Activated CD4-positive, alpha-beta T cell treated with anti-CD3 and anti-CD28 coated beads for 24 hours (primary cell): Measurements from ENCODE around the gene SH2D5.
"Not testable (repeated sequence)": the region's sequence is repeated elsewhere in the genome, so short reads cannot be mapped to it uniquely, and the experiment has no call there.

Source experiments
- DNase-seq, 2 donors: peaks; one replicate each; pipeline ENCODE4 v3.0.0-alpha.2; 2020; ENCODE audit warnings: low read depth in 2 of 2

Gene SH2D5

DNA sequence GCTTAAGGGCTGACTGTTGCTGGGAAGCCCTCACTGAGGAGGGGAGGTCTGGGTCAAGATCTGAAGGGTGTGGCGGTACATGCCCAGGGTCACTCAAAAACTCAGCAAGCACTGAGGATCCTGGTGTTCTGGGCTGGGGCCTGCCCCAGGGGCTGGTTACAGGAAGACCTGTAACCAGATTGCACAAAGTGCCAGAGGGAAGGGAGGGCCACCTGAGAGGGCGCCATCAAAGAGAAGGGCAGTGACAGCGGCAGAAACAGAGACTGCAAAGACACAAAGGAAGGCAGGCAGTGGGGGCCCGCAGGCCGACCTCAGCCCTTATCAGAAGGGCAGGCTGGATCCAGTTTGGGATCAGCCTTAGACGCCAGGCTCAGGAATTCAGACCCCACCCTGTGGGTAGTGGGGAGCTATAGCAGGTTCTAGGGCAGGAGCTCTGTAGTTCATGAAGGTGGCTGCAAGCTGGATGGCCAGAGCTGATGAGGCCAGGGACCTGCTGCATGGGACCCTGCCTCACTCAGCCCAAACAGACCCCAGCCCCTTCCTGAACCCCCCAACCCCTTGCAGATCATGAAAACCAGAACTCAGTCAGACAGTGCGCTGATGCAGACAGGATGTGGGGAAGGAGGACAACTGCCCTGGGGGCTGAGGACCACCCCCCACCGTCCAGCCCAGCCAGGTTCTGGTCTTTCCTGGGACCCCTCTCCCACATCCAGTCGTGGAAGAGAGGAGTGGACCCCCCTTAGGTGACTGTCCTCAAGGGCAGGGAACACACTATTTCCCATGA, 3.9 kb downstream of the SH2D5 start:
- no peak for DNase-seq

DNA sequence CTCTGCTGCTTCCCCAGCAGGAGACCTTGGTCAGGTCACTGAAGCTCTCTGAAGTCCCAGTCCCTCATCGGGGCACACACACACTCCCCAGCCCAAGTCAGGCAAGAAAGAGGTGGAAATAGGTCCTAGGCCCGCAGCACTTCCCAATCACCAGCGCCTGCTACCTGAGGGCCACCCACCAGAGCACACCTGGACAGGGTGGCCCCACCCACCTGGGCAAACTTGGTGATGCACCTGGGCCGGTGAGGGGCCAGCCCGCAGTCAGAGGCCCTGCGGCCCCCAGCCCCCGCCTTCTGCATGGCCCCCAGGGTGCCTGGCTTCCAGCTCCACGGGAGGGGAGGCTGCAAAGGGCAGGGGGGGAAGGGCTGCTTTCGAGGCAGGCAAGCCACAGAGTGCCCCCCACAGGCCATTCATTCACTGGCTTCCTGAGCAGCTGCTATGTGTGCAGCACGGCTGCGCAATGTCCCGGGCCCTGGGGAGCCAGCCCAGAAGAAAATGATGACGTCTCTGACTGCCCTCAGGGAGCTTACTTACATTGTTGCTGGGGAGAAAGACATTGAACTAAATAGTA, 4.7 kb downstream of the SH2D5 start:
- no peak for DNase-seq

DNA sequence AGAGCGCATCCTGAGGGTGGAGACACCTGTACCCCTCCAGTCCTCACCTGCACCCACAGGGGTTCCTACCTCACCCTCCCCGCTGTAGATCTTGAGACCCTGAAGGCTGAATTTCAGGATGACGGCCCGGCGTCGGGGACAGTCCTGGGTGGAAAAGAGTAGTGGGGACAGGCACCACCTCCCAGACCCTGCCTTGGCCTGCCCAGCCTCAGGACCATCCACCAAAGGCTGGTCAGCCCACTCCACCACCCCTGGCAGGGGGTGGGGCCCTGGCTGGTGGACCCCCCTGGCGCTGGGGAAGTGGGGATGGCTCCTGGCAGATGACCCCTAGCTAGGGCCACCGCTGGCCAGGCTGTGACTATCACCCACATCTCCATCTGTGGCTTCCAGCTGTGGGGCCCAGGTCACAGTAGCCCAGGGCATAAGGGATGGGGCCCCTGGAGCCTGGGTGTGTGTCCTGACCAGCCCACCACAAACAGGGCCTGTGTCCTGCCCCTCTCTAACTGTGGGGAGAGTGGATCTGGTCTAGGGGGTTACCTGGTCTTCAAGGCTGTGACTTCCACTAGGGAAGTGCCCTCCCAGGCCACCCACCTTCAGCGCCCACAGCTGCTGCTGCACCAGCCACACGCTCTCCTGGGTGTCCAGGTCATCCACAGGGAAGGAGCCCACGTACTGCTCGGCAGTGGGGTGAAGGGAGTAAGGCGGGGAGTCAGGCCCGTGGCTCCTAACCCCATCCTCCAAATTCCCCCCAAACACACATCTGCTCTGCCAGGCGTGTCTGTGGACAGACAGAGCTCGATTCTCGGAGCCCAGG, 5.4 kb downstream of the SH2D5 start:
- no peak for DNase-seq

GRCh38 chr1:20726118-20726911, 6.2 kb downstream of the SH2D5 start:
- DNase-seq, result no peak

GRCh38 chr1:20725189-20726117, 7.0 kb downstream of the SH2D5 start:
- DNase-seq, result no peak

DNA sequence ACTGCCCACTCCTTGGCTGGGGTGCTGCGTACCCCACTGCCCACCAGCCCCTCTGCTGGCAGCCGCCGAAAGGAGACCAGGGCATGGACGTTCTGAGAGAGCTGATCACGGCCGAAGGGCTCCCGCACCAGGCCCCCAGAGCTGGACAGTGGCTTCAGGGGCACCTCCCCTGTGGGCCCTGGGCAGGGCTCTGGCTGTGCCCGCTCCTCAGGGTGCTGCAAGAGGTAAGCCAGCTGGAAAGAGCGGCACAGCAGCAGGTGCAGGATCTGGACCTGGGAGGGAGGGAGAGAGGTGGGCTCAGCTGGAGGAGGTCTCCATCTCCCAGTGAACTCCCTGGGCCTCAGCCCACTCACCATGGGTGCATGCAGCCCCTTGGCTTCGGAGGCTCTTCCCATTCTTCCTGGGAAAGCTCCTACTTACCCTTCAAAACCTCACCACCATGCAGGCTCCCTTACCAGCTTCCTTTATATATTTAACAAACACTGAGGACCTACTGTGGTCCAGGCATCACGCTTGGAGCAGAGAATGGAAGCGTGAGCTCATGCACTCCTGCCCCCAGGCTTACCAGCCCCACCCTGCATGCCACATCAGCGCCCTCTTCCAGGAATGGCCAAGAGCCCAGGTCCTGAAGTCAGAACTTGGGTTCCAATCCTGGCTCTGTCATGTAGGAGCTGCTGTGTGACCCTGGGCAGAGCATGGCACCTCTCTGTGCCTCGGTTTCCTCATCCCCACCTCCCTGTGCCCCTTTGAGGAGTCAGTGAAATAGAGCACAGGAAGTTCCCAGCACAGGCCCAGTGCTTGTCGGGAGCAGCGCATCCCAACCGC, 7.9 kb downstream of the SH2D5 start:
- DNase-seq, result no peak

GRCh38 chr1:20723537-20724363, 8.8 kb downstream of the SH2D5 start:
- no peak for DNase-seq

- no peak for DNase-seq
These were observed 9.4 kb downstream of the SH2D5 start for GRCh38 chr1:20723159-20723536.

DNA sequence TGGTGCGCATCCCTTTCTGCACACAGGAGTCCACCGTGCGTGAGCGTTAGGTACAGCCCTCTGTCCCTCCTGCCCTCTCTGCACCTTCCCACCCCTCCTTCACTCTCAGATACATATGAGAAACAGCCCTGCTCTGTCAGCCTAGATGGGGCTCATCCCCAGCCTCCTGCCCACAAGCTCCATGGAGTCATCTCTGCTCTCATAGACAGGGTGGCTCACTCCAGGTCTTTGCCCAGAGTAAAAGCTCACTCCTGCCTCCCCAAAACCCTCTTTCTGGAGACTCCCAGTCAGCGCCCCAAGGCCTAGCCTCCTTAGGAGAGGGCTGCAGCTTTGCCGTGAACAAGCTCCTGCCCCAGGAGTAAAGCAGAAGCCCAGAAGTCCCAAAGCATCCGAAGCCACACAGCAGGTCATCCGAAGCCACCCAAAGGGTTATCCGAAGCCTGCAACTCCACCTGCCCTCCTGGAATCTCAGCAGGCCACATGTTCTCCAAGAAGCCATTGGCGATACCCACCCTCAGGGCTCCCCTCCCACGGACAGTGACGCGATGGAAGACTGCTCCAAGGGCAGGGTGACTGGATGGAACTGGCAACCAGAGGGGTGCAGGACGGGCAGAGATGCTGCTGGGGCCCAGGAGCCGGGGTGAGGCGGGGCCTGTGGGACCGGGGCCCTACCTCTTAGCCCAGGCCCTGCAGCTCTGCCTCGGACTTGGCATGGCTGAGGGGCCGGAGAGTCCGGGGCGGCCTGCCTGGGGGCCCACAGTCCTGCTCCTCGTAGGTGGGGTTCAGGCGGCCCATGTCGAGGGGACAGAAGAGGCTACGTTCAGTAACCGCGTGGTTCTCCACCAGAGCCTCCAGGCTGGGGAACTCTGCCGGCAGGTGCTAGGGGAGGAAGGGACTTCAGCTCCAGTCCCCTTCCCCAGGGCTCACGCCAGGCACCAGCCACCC, 11.1 kb downstream of the SH2D5 start:
- DNase-seq, result no peak

- no peak for DNase-seq
These were observed 11.8 kb downstream of the SH2D5 start for GRCh38 chr1:20720631-20721091.

DNA sequence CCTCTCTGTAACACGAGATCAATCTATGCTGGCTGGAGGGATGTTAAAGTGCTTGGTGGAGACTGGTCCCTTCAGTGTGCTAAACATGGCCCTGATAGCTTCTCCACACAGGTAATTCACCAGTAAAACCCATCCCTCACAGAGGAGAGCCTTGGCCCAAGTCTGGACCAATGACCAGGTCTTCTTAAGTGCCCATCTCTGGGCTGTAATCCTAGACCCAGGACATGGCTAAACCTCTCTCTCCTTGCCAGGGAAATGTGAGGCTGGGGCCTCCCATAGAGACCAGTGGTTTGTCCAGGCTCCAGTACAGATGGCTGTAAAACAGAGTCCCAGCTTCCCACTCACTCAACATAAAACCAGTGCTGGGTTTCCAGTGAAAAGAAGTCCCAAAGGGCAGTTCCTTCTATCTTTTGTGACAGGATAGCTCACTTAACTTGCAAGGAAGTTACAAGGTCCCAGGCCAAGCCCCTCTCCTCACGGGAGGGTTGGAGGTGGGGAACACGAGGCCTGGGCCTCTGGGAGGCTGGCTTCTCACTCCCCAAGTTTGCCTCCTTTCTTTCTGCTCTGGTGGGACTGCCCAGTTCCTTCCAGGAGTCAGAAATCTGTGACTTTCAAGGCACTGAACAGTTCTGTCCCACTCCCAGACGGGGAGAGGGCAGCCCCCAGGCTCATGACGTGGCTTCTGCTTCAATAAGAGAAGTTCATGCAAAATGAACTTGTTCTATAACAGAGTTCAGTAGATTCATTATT, 12.5 kb downstream of the SH2D5 start:
- no peak for DNase-seq

DNA sequence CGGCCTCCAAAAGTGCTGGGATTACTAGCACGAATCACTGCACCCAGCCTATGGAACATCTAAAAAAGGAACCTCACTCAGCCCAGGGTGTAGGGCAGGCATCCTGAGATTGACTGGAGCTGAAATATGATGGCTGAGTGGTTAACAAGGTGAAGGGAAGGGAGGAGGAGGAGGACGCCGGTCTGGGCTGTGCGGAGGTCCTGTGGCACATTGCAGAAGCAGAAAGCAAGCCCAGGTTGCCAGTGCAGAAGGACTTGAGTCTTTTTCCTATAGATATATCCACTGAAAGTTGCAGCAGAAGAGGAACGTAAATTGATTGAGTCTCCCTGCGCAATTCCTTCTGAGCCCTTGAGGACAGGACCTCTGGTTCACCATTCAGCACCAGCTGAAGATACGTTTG, 13.2 kb downstream of the SH2D5 start:
- DNase-seq, result no peak

DNA sequence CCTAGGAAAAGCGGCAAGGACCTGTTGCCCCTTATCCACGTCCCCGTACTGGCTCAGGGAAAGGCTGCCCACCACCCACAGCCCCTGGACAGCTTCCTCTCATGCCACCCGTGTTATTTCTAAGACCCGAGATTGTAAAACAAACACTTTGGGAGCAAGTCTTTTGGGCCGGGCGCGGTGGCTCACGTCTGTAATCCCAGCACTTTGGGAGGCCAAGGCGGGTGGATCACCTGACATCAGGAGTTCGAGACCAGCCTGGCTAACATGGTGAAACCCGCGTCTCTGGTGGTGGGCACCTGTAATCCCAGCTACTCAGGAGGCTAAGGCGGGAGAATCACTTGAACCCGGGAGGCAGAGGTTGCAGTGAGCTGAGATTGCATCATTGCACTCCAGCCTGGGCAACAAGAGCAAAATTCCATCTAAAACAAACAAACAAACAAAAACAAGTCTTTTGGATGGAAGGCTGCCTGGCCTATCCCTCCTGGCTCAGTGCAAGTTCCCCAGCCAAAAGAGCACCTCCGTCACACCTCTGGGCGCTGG, 14.1 kb downstream of the SH2D5 start:
- DNase-seq, result not testable (repeated sequence)

DNA sequence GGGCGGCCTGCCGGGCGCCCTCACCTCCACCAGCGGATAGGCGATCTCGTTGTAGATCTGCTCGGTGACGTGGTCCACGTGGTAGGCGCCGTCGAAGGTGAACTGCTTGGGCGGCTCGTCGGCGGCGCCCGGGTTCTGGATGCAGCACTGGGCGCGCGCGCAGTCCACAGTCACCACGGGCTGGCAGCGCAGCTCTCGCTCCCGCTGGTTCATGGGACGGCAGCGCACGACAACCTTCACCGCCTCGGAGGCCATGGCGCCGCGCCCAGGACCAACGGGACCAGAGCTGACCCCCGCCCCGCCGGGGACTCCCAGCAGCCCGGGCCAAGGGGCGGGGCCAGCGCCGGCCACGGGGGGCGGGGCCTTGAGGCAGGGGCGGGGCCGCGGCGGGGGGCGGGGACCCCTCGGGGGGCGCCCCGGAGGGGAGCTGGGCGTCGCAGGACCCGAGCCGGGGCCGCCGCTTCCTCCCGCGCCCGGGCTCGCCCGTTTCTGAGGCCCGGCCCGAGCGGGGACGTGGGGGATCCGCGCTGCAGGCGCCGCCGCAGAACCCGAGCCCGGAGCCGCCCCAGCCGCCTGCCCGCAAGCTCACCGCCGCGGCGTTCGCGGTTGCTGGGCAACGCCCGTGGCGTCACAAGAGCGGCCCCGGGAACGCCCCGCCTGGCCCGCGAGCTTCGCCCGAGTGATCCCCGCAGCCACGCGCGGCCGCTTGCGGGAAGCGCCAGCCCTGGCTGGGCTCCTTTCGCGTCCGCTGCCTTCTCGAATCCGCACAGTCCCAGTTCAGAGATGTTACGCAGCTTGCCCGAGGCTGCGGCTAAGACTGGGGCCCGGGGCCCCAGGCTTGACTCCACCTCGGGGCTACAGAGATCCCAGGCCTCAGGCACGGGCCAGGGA, 14.8 kb downstream of the SH2D5 start, which contains the start of gene KIF17:
KIF17 (minus strand) TSS at position 556 of the 891 bp plus-strand sequence; CDS start at position 255, 301 bp downstream.
- peak in 1 of 2 donors; percentile 45 for DNase-seq

DNA sequence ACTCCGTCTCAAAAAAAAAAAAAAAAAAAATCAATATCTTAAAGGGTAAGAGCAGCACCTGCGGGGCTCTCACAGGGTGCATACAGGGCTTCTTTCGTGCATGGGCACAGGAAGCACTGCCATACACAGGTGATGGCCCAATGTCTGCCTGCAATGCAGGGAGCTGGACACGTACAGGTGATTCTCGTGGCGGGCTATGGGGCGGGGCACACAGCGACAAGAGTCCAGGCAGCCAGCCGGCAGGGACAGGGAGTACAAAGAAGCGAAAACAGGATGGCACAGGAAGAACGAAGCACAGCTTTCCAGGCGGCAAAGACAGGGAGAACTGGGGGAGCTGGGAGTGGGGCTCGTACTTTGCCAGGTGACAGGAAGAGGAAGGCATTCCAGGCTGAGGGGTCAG, 16.3 kb downstream of the SH2D5 start:
- no peak for DNase-seq

DNA sequence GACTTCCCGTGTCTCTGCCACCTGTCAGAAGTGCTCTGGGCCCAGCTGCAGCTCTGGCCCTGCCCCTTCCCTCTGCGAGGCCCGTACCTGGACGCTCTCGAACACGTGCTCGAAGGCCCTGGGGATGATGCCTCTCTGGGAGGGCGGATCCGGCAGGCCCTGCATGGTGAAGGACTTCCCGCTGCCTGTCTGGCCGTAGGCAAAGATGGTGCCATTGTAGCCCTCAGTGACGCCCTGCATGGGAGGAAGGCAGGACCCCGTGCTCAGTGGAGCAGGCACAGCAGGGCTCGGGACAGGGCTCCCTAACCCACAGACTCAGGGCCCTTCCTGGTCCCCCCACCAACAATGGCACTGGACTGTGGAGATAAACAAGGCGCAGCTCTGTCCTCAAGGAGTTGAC, 17.1 kb downstream of the SH2D5 start:
- no peak for DNase-seq
